Measurements from ENCODE around the gene ARHGAP26. TPM values are rescaled to one million over a fixed set of nuclear protein-coding genes. Genes with fewer than 3 reads are reported as not detected.

ARHGAP26 gene
- total and polyA plus RNA-seq, 4 experiments from 2014 or later: 2.0 to 22.7 (median 17.3) TPM

DNA sequence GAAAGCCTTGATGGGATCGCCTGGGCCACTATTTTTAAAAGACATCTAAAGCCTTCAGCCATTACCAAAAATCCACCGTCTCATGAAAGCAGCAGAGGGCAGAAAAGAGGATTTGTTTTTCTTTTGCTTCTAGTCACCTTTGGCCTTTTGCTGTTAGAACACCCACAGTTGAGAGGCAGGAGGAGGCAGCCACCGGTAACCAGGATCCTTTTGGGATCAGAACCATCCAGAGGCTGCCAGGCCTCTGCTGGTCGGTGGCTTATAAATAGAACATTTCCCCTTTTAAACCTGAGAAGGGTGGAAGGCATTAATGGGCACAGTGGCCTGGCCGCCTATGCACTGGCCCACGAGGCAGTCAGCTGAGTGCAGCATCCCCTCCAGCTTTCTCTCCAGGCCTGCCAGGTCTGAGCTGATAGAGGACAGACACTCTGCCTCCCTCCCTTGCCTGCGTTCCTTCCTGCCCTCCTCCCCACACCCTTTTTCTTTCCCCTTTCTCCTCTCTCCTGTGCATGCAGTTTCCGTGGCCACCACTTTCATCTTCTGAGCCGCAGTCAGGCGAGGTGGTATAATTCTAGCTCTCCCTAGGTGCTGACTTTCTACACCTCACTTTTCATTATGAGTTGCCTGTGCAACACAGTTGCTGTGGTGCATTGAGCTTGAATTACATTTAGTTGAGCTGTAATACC is 253.4 kb downstream of the ARHGAP26 start:
- H3K27ac ChIP-seq (ENCODE audit: low read depth, low read length): peak overlapping the region; percentile 10
- no peak for DNase-seq

GRCh38 chr5:143024228-143024920 is 254.2 kb downstream of the ARHGAP26 start:
- H3K4me1 Mint-ChIP-seq: peaks cover 18 to 62% (median 28%) of the 10 kb centered on the region in 4 donors
- no peaks in the 10 kb centered on the region for H3K27me3 Mint-ChIP-seq
- H3K27ac ChIP-seq (ENCODE audit: low read depth, low read length): no peak overlapping the region
- H3K4me3 Mint-ChIP-seq: peak overlapping the region in 3 of 8 donors; percentile 45 to 62 (median 49)
- POLR2A ChIA-PET (ENCODE audit: partially characterized antibody): interaction anchor here (1.1 to 1.8 kb wide), 2 partner anchors 21 to 198 kb away, joined by 3 to 7 read pairs; no protein-coding TSS in a partner anchor
- intact Hi-C loops (cut with micrococcal nuclease): no loop called here
- H3K27ac Mint-ChIP-seq: peak overlapping the region in 4 of 7 donors; percentile 6 to 44 (median 25)
- H3K27me3 ChIP-seq (ENCODE audit: insufficient read depth, low read length): no peaks in the 10 kb centered on the region
- no peaks in the 10 kb centered on the region for H3K9me3 ChIP-seq (ENCODE audit: control insufficient read depth in 1 of 2, low read length in 2 of 2)
- peaks cover 0 to 4% of the 10 kb centered on the region in 2 donors for H3K36me3 Mint-ChIP-seq
- peaks cover 0 to 1% (median 0%) of the 10 kb centered on the region in 8 donors for H3K9me3 Mint-ChIP-seq
- H3K36me3 ChIP-seq (ENCODE audit: insufficient read depth, low read length): no peaks in the 10 kb centered on the region
- H3K4me3 ChIP-seq (ENCODE audit: low read length in 2 of 2): no peak overlapping the region
- peaks cover 19% of the 10 kb centered on the region for H3K4me1 ChIP-seq (ENCODE audit: insufficient read depth, low read length)
- CTCF ChIA-PET (ENCODE audit: partially characterized antibody): interaction anchor here (0.7 to 1.4 kb wide), 9 partner anchors 10 to 800 kb away, joined by 3 to 6 read pairs (median 3); partner anchors contain the start of gene NR3C1
- no peak for DNase-seq

More for the DNA sequence above, 253.4 kb downstream of the ARHGAP26 start:
- H3K27me3 ChIP-seq (ENCODE audit: insufficient read depth, low read length): no peaks in the 10 kb centered on the region
- H3K27me3 Mint-ChIP-seq: no peaks in the 10 kb centered on the region
- H3K9me3 ChIP-seq (ENCODE audit: control insufficient read depth in 1 of 2, low read length in 2 of 2): no peaks in the 10 kb centered on the region
- peak overlapping the region in 7 of 8 donors; percentile 0 to 60 (median 4) for H3K4me3 Mint-ChIP-seq
- CTCF ChIA-PET (ENCODE audit: partially characterized antibody): interaction anchor here (0.7 to 1.4 kb wide), 9 partner anchors 10 to 801 kb away, joined by 3 to 6 read pairs (median 3); partner anchors contain the start of gene NR3C1
- POLR2A ChIA-PET (ENCODE audit: partially characterized antibody): interaction anchor here (1.1 to 1.8 kb wide), 2 partner anchors 20 to 199 kb away, joined by 3 to 7 read pairs; no protein-coding TSS in a partner anchor
- intact Hi-C loops (cut with micrococcal nuclease): no loop called here
- peaks cover 0 to 1% (median 0%) of the 10 kb centered on the region in 8 donors for H3K9me3 Mint-ChIP-seq
- H3K36me3 Mint-ChIP-seq: peaks cover 0 to 4% of the 10 kb centered on the region in 2 donors
- no peak overlapping the region for H3K4me3 ChIP-seq (ENCODE audit: low read length in 2 of 2)
- peak overlapping the region; percentile 2 to 81 (median 32) for H3K27ac Mint-ChIP-seq
- peaks cover 18% of the 10 kb centered on the region for H3K4me1 ChIP-seq (ENCODE audit: insufficient read depth, low read length)
- peaks cover 18 to 54% (median 27%) of the 10 kb centered on the region in 4 donors for H3K4me1 Mint-ChIP-seq
- no peaks in the 10 kb centered on the region for H3K36me3 ChIP-seq (ENCODE audit: insufficient read depth, low read length)

DNA sequence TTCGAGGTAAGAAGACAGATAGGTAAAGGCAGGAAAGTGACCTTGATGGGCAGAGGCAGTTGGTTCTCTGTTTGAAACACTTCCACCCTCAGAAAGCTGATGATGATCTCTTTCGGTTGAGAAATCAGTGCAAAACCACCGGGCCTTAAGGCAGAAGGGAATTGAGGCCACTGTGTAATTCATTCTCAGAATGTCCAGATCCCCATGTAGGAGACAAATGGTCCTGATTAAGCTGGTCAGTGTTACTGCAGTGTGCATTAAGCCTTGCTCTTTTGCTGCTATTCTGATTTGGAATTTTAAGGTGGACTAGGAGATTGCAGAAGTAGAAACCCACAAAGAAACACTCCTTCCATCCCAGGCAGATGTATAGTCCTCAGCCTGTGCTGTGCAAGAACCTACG is 255.2 kb downstream of the ARHGAP26 start:
- H3K27ac ChIP-seq (ENCODE audit: low read depth, low read length): no peak overlapping the region
- DNase-seq: no peak
- ChIA-PET POLR2A (ENCODE audit: partially characterized antibody) (no interaction called here), CTCF (ENCODE audit: partially characterized antibody) (interaction anchor here (0.8 to 1.1 kb wide), 2 partner anchors 20 to 435 kb away, joined by 3 read pairs; no protein-coding TSS in a partner anchor)
- H3K27me3 ChIP-seq (ENCODE audit: insufficient read depth, low read length): no peaks in the 10 kb centered on the region
- Mint-ChIP-seq H3K36me3 (no peaks in the 10 kb centered on the region), H3K4me1 (peaks cover 27 to 66% (median 36%) of the 10 kb centered on the region in 4 donors), H3K9me3 (peaks cover 0 to 1% (median 0%) of the 10 kb centered on the region in 8 donors), H3K27me3 (no peaks in the 10 kb centered on the region), H3K27ac (peak overlapping the region in 1 of 7 donors; percentile 57), H3K4me3 (no peak overlapping the region)
- H3K4me3 ChIP-seq (ENCODE audit: low read length in 2 of 2): no peak overlapping the region
- intact Hi-C loops (cut with micrococcal nuclease): no loop called here
- no peaks in the 10 kb centered on the region for H3K36me3 ChIP-seq (ENCODE audit: insufficient read depth, low read length)
- peaks cover 29% of the 10 kb centered on the region for H3K4me1 ChIP-seq (ENCODE audit: insufficient read depth, low read length)
- no peaks in the 10 kb centered on the region for H3K9me3 ChIP-seq (ENCODE audit: control insufficient read depth in 1 of 2, low read length in 2 of 2)

DNA sequence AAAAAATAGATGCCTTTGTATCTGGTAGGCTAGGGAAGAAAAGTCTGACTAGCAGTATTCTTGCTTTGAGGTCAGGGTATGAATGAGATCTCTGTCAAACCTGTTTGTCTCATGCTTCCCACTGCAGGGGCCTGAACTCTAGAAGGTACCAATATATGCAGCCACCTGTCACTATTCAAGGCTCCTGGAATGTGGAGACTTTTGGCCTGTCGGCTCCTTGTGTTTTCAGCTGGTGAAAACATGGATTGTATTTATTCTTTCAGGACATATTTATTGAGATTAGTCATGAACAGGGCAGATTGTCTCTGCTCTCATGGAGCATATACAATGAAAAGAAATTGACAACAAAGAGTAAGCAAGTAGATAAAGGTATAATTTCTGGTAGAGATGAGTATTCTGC is 255.8 kb downstream of the ARHGAP26 start:
- Histone ChIP-seq H3K4me1 (ENCODE audit: insufficient read depth, low read length) (peaks cover 35% of the 10 kb centered on the region), H3K9me3 (ENCODE audit: control insufficient read depth in 1 of 2, low read length in 2 of 2) (no peaks in the 10 kb centered on the region), H3K36me3 (ENCODE audit: insufficient read depth, low read length) (no peaks in the 10 kb centered on the region), H3K27ac (ENCODE audit: low read depth, low read length) (no peak overlapping the region), H3K27me3 (ENCODE audit: insufficient read depth, low read length) (no peaks in the 10 kb centered on the region), H3K4me3 (ENCODE audit: low read length in 2 of 2) (no peak overlapping the region)
- intact Hi-C loops (cut with micrococcal nuclease): no loop called here
- peak overlapping the region in 2 of 7 donors; percentile 34 to 44 for H3K27ac Mint-ChIP-seq
- DNase-seq: no peak
- CTCF ChIA-PET (ENCODE audit: partially characterized antibody): interaction anchor here (0.8 to 1.1 kb wide), 2 partner anchors 19 to 435 kb away, joined by 3 read pairs; no protein-coding TSS in a partner anchor
- peaks cover 0 to 1% (median 0%) of the 10 kb centered on the region in 8 donors for H3K9me3 Mint-ChIP-seq
- H3K27me3 Mint-ChIP-seq: no peaks in the 10 kb centered on the region
- H3K4me1 Mint-ChIP-seq: peaks cover 32 to 72% (median 42%) of the 10 kb centered on the region in 4 donors
- H3K4me3 Mint-ChIP-seq: no peak overlapping the region
- H3K36me3 Mint-ChIP-seq: no peaks in the 10 kb centered on the region
- POLR2A ChIA-PET (ENCODE audit: partially characterized antibody): no interaction called here

DNA sequence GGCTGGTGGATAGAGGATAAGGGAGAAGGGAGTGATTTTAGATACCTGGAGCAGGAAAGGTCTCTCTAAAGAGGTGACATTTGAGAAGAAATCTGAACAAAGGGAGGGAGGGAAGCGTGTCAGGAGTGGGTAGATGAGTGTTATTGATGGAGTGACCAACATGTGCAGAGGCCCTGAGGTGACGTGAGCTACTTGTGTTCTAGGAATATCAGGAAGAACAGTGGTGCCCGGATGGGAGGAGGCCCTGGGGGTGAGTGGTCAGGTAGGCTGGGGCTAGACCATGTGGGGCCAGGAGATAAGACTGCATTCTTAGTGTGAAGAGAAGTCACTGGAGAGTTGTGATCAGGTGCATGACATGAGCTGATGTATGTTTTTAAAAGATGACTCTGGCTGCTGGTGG is 256.2 kb downstream of the ARHGAP26 start:
- Mint-ChIP-seq H3K27ac (peak overlapping the region in 3 of 7 donors; percentile 4 to 44 (median 34)), H3K36me3 (no peaks in the 10 kb centered on the region), H3K4me3 (no peak overlapping the region), H3K9me3 (peaks cover 0 to 1% (median 0%) of the 10 kb centered on the region in 8 donors), H3K27me3 (no peaks in the 10 kb centered on the region), H3K4me1 (peaks cover 36 to 74% (median 45%) of the 10 kb centered on the region in 4 donors)
- no peak overlapping the region for H3K4me3 ChIP-seq (ENCODE audit: low read length in 2 of 2)
- no peaks in the 10 kb centered on the region for H3K36me3 ChIP-seq (ENCODE audit: insufficient read depth, low read length)
- intact Hi-C loops (cut with micrococcal nuclease): no loop called here
- H3K27me3 ChIP-seq (ENCODE audit: insufficient read depth, low read length): no peaks in the 10 kb centered on the region
- ChIA-PET POLR2A (ENCODE audit: partially characterized antibody) (no interaction called here), CTCF (ENCODE audit: partially characterized antibody) (interaction anchor here (0.8 to 1.1 kb wide), 3 partner anchors 8 to 434 kb away, joined by 3 read pairs; no protein-coding TSS in a partner anchor)
- H3K9me3 ChIP-seq (ENCODE audit: control insufficient read depth in 1 of 2, low read length in 2 of 2): no peaks in the 10 kb centered on the region
- no peak overlapping the region for H3K27ac ChIP-seq (ENCODE audit: low read depth, low read length)
- no peak for DNase-seq
- peaks cover 39% of the 10 kb centered on the region for H3K4me1 ChIP-seq (ENCODE audit: insufficient read depth, low read length)

DNA sequence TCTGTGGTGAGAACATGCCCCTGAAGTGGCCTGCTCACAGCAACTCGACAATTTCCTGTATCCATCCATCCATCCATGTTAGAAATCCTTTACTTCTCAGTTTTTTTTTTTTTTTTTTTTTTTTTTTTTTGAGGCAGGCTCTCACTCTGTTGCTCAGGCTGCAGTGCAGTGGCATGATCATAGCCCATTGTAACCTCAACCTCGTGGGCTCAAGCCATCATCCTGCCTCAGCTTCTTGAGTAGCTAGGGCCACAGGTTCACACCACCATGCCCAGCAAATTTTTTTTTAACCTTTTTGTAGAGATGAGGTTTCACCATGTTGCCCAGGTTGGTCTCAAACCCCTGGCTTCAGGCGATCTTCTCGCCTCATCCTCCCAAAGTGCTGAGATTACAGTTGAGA is 259.1 kb downstream of the ARHGAP26 start:
- Mint-ChIP-seq H3K4me1 (peaks cover 24 to 64% (median 32%) of the 10 kb centered on the region in 4 donors), H3K36me3 (peaks cover 0 to 3% of the 10 kb centered on the region in 2 donors), H3K9me3 (peaks cover 0 to 1% (median 0%) of the 10 kb centered on the region in 8 donors), H3K27me3 (no peaks in the 10 kb centered on the region), H3K27ac (peak overlapping the region in 2 of 7 donors; percentile 37 to 79), H3K4me3 (no peak overlapping the region)
- no peaks in the 10 kb centered on the region for H3K27me3 ChIP-seq (ENCODE audit: insufficient read depth, low read length)
- H3K36me3 ChIP-seq (ENCODE audit: insufficient read depth, low read length): no peaks in the 10 kb centered on the region
- peaks cover 26% of the 10 kb centered on the region for H3K4me1 ChIP-seq (ENCODE audit: insufficient read depth, low read length)
- no peak overlapping the region for H3K4me3 ChIP-seq (ENCODE audit: low read length in 2 of 2)
- no peak overlapping the region for H3K27ac ChIP-seq (ENCODE audit: low read depth, low read length)
- no peak for DNase-seq
- intact Hi-C loops (cut with micrococcal nuclease): no loop called here
- CTCF ChIA-PET (ENCODE audit: partially characterized antibody): interaction anchor here (1.0 to 3.9 kb wide), 6 partner anchors 13 to 796 kb away, joined by 3 to 20 read pairs (median 4); no protein-coding TSS in a partner anchor
- POLR2A ChIA-PET (ENCODE audit: partially characterized antibody): interaction anchor here (1.4 to 2.3 kb wide), 4 partner anchors 10 to 405 kb away, joined by 3 to 11 read pairs (median 6); partner anchors contain the start of gene NR3C1
- no peaks in the 10 kb centered on the region for H3K9me3 ChIP-seq (ENCODE audit: control insufficient read depth in 1 of 2, low read length in 2 of 2)
